ENCODE data around the gene ZNF32.

Gene ZNF32

GRCh38 chr10:43648398-43649184 is at the start of gene ZNF32:
TSS of gene ZNF32 (minus strand) at chr10:43648881. CDS start at chr10:43646133, 2,748 bp downstream.
- peak; percentile 82 for DNase-seq

GRCh38 chr10:43698156-43698555 is 49.5 kb upstream of the ZNF32 start:
- DNase-seq, result no peak

- no peak for DNase-seq
Measured at GRCh38 chr10:43696909-43697483, 48.3 kb upstream of the ZNF32 start.

- no peak for DNase-seq
Measured at GRCh38 chr10:43695730-43696129, 47.0 kb upstream of the ZNF32 start.

GRCh38 chr10:43695321-43695720 is 46.6 kb upstream of the ZNF32 start:
- no peak for DNase-seq

GRCh38 chr10:43694526-43694925 is 45.8 kb upstream of the ZNF32 start:
- no peak for DNase-seq

- no peak for DNase-seq
Measured at GRCh38 chr10:43693602-43694001, 44.9 kb upstream of the ZNF32 start.

- no peak for DNase-seq
Measured at GRCh38 chr10:43692051-43692825, 43.6 kb upstream of the ZNF32 start.

GRCh38 chr10:43691485-43691884 is 42.8 kb upstream of the ZNF32 start:
- DNase-seq, result no peak

- peak; percentile 87 for DNase-seq
Measured at GRCh38 chr10:43689955-43690771, 41.5 kb upstream of the ZNF32 start.

GRCh38 chr10:43689618-43689954 is 40.9 kb upstream of the ZNF32 start:
- DNase-seq, result peak; percentile 35

GRCh38 chr10:43689007-43689491 is 40.4 kb upstream of the ZNF32 start:
- DNase-seq, result no peak

GRCh38 chr10:43688348-43688892 is 39.7 kb upstream of the ZNF32 start:
- no peak for DNase-seq

- no peak for DNase-seq
Measured at GRCh38 chr10:43687373-43687772, 38.7 kb upstream of the ZNF32 start.

GRCh38 chr10:43686414-43686813 is 37.7 kb upstream of the ZNF32 start:
- DNase-seq, result no peak

GRCh38 chr10:43685744-43686143 is 37.1 kb upstream of the ZNF32 start:
- no peak for DNase-seq

- DNase-seq, result no peak
Measured at GRCh38 chr10:43684292-43684559, 35.5 kb upstream of the ZNF32 start.

GRCh38 chr10:43683451-43684291 is 35.0 kb upstream of the ZNF32 start:
- peak; percentile 18 for DNase-seq

GRCh38 chr10:43682956-43683355 is 34.3 kb upstream of the ZNF32 start:
- no peak for DNase-seq

- DNase-seq, result no peak
Measured at GRCh38 chr10:43681721-43682120, 33.0 kb upstream of the ZNF32 start.

- DNase-seq, result no peak
Measured at GRCh38 chr10:43681220-43681619, 32.5 kb upstream of the ZNF32 start.

- DNase-seq, result no peak
Measured at GRCh38 chr10:43680035-43680434, 31.4 kb upstream of the ZNF32 start.
